ENCODE data around the gene PEX16.

The PEX16 gene

GRCh38 chr11:45890886-45891550, 26.7 kb downstream of the PEX16 start:
- Histone ChIP-seq H3K4me3 (ENCODE audit: low read depth in 1 of 2, low read length in 2 of 2) (no peak overlapping the region), H3K4me1 (ENCODE audit: insufficient read depth, low read length) (no peaks in the 10 kb centered on the region), H3K27ac (ENCODE audit: low read depth, low read length) (no peak overlapping the region), H3K27me3 (ENCODE audit: control insufficient read depth in 1 of 2, insufficient read depth in 2 of 2, low read length in 2 of 2) (peaks cover 5 to 10% of the 10 kb centered on the region in 2 donors), H3K9ac (ENCODE audit: low read length) (no peak overlapping the region), H3K9me3 (ENCODE audit: low read length) (no peaks in the 10 kb centered on the region), H3K36me3 (ENCODE audit: insufficient read depth, low read length) (no peaks in the 10 kb centered on the region)

- no peaks in the 10 kb centered on the region for H3K9me3 ChIP-seq (ENCODE audit: low read length)
- H3K9ac ChIP-seq (ENCODE audit: low read length): no peak overlapping the region
- H3K4me1 ChIP-seq (ENCODE audit: insufficient read depth, low read length): no peaks in the 10 kb centered on the region
- no peak overlapping the region for H3K27ac ChIP-seq (ENCODE audit: low read depth, low read length)
- H3K27me3 ChIP-seq (ENCODE audit: control insufficient read depth in 1 of 2, insufficient read depth in 2 of 2, low read length in 2 of 2): peaks cover 5 to 6% of the 10 kb centered on the region in 2 donors
- no peaks in the 10 kb centered on the region for H3K36me3 ChIP-seq (ENCODE audit: insufficient read depth, low read length)
- no peak overlapping the region for H3K4me3 ChIP-seq (ENCODE audit: low read depth in 1 of 2, low read length in 2 of 2)
Observed at GRCh38 chr11:45889966-45890365, 27.7 kb downstream of the PEX16 start.

DNA sequence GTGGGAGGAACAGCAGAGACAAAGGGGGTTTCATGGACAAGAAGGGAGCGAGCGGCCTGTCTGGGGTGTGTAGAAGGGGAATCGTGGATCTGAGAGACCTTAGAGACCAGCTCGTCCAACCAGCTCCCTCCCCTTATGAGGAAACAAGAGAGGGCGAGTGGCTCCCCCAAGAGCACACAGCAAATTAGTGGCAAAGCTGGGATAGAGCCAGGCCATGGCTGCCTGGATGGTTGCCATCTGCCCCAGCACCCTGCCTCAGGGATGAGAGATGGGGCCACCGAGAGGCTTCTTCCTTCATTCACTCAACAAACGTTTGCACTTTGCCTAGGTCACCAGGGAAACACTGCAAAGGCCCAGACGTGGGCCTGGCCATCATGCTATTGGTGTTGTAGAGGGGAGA, 28.1 kb downstream of the PEX16 start:
- H3K27me3 ChIP-seq (ENCODE audit: control insufficient read depth in 1 of 2, insufficient read depth in 2 of 2, low read length in 2 of 2): peaks cover 1 to 2% of the 10 kb centered on the region in 2 donors
- H3K4me3 ChIP-seq (ENCODE audit: low read depth in 1 of 2, low read length in 2 of 2): no peak overlapping the region
- H3K4me1 ChIP-seq (ENCODE audit: insufficient read depth, low read length): no peaks in the 10 kb centered on the region
- no peaks in the 10 kb centered on the region for H3K36me3 ChIP-seq (ENCODE audit: insufficient read depth, low read length)
- H3K27ac ChIP-seq (ENCODE audit: low read depth, low read length): no peak overlapping the region
- no peaks in the 10 kb centered on the region for H3K9me3 ChIP-seq (ENCODE audit: low read length)
- no peak overlapping the region for H3K9ac ChIP-seq (ENCODE audit: low read length)

GRCh38 chr11:45887587-45887986, 30.1 kb downstream of the PEX16 start:
- Histone ChIP-seq H3K36me3 (ENCODE audit: insufficient read depth, low read length) (peaks cover 3% of the 10 kb centered on the region), H3K4me1 (ENCODE audit: insufficient read depth, low read length) (no peaks in the 10 kb centered on the region), H3K4me3 (ENCODE audit: low read depth in 1 of 2, low read length in 2 of 2) (no peak overlapping the region), H3K9me3 (ENCODE audit: low read length) (no peaks in the 10 kb centered on the region), H3K27ac (ENCODE audit: low read depth, low read length) (no peak overlapping the region), H3K27me3 (ENCODE audit: control insufficient read depth in 1 of 2, insufficient read depth in 2 of 2, low read length in 2 of 2) (no peaks in the 10 kb centered on the region), H3K9ac (ENCODE audit: low read length) (no peak overlapping the region)

GRCh38 chr11:45886816-45887520, 30.7 kb downstream of the PEX16 start:
- H3K27ac ChIP-seq (ENCODE audit: low read depth, low read length): no peak overlapping the region
- H3K9ac ChIP-seq (ENCODE audit: low read length): no peak overlapping the region
- H3K4me3 ChIP-seq (ENCODE audit: low read depth in 1 of 2, low read length in 2 of 2): no peak overlapping the region

DNA sequence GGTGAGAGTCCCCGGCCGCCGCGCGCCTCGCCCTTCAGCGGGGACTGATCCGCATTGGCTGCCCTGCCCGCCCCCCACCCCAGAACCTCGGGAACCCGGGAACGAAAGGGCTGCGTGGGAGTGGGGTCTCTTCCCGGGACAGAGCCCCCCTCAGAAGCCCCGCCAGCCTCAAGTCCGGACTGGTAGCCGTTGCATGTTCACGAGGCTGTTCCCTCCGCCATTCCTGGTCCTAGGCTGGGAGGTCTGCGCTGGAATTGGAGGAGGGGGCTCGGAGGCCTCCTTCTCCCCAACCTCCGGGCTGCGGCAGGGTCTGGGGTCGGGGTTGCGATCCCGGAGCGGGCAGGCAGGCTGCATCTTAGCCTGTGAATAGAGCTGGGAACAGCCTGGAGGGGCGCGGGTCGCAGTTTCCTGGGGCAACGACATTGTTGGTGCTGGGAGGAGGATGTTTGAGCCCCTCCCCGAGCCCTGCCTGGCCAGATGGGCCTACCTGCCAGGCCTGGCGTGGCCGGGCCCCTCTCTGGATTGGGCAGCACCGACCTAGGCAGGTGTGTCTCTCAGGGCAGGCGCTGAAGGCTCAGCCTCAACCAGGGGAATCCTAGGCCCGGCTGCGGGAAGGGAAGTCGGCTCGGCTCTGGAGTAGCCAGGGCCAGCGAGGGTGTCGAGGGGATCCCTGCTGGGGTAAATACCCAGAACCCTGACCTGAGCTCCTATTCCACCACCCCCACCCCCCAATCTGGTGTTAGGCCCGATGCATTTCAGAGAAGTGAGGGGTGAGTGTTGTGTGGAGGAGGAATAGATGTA, 31.6 kb downstream of the PEX16 start:
- Histone ChIP-seq H3K9me3 (ENCODE audit: low read length) (no peaks in the 10 kb centered on the region), H3K4me3 (ENCODE audit: low read depth in 1 of 2, low read length in 2 of 2) (peak overlapping the region in 1 of 2 donors; percentile 48), H3K9ac (ENCODE audit: low read length) (no peak overlapping the region), H3K27ac (ENCODE audit: low read depth, low read length) (no peak overlapping the region), H3K4me1 (ENCODE audit: insufficient read depth, low read length) (peaks cover 9% of the 10 kb centered on the region), H3K27me3 (ENCODE audit: control insufficient read depth in 1 of 2, insufficient read depth in 2 of 2, low read length in 2 of 2) (no peaks in the 10 kb centered on the region), H3K36me3 (ENCODE audit: insufficient read depth, low read length) (peaks cover 17% of the 10 kb centered on the region)

More at GRCh38 chr11:45886816-45887520, 30.7 kb downstream of the PEX16 start:
- Histone ChIP-seq H3K27me3 (ENCODE audit: control insufficient read depth in 1 of 2, insufficient read depth in 2 of 2, low read length in 2 of 2) (no peaks in the 10 kb centered on the region), H3K9me3 (ENCODE audit: low read length) (no peaks in the 10 kb centered on the region), H3K4me1 (ENCODE audit: insufficient read depth, low read length) (peaks cover under 1% of the 10 kb centered on the region), H3K36me3 (ENCODE audit: insufficient read depth, low read length) (peaks cover 9% of the 10 kb centered on the region)

DNA sequence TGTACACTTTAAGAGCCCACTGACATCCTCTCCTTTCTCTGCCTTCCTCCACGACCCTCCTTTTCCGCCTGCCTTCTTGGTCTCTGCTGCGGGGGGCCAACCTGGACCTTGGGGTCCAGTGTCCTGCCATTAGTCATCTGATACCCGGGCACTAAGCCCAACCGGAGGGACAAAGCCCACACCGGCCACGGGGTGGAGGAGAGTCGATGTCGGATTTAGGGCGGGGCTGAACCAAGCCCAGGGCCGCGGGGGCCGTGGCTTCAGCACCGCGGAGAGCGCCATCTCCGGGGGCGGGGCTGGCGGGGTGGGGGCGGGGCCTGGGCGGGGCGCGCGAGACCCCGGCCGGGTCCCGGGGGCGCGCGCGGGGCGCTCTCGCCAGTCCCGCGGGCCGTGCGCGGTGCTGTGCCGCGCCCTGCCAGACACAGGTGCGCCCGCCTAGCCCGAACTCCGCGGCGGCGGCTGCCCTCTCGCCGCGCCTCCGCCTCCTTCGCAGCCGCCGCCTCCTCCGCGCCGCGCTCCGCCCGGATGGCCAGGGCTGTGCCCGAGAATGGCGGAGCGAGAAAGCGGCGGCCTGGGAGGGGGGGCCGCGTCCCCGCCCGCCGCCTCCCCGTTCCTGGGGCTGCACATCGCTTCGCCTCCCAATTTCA, 32.3 kb downstream of the PEX16 start, which contains the start of gene MAPK8IP1:
TSS of gene MAPK8IP1 (plus strand) at position 378 of the 647 bp plus-strand sequence. CDS start at position 548, 170 bp downstream.
- H3K27ac ChIP-seq (ENCODE audit: low read depth, low read length): no peak within 1 kb of the TSS
- no peaks in the 10 kb centered on the region for H3K27me3 ChIP-seq (ENCODE audit: control insufficient read depth in 1 of 2, insufficient read depth in 2 of 2, low read length in 2 of 2)
- H3K4me1 ChIP-seq (ENCODE audit: insufficient read depth, low read length): peaks cover 16% of the 10 kb centered on the region
- H3K9ac ChIP-seq (ENCODE audit: low read length): no peak within 1 kb of the TSS
- H3K4me3 ChIP-seq (ENCODE audit: low read depth in 1 of 2, low read length in 2 of 2): peak within 1 kb of the TSS; percentile 21 to 48
- H3K36me3 ChIP-seq (ENCODE audit: insufficient read depth, low read length): peaks cover 23% of the 10 kb centered on the region
- H3K9me3 ChIP-seq (ENCODE audit: low read length): no peaks in the 10 kb centered on the region

DNA sequence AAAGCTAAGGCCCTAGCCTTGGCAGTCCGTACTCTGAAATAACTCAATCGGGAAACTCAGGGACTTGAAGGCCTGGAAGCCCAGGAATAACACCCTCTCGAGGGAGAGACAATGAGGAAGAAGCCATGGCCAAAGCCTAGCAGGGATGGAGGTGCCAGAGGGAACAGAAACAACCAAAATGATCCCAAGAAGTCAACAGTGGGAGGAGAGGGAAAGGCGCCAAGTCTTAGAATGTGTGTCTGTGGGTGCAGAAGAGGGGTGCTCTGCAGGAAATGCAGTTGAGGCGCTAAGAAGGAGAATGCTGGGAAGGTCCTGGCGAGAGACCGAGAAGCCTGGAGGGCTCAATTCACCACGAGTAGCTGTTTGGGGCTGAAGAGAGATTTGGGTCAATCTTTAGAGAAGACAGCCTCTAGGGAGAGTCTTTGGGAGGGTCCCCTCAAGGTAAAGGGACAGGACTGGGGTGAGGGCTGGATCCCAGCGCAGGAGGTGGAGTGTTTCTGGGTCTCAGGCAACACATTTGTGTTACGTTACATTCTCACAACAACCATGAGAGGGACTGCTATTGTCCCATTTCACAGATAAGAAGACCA, 33.0 kb downstream of the PEX16 start:
- Histone ChIP-seq H3K4me3 (ENCODE audit: low read depth in 1 of 2, low read length in 2 of 2) (peak overlapping the region in 1 of 2 donors; percentile 21), H3K9ac (ENCODE audit: low read length) (no peak overlapping the region), H3K9me3 (ENCODE audit: low read length) (no peaks in the 10 kb centered on the region), H3K36me3 (ENCODE audit: insufficient read depth, low read length) (peaks cover 23% of the 10 kb centered on the region), H3K27me3 (ENCODE audit: control insufficient read depth in 1 of 2, insufficient read depth in 2 of 2, low read length in 2 of 2) (no peaks in the 10 kb centered on the region), H3K27ac (ENCODE audit: low read depth, low read length) (no peak overlapping the region), H3K4me1 (ENCODE audit: insufficient read depth, low read length) (peaks cover 22% of the 10 kb centered on the region)

- H3K36me3 ChIP-seq (ENCODE audit: insufficient read depth, low read length): peaks cover 44% of the 10 kb centered on the region
- no peaks in the 10 kb centered on the region for H3K9me3 ChIP-seq (ENCODE audit: low read length)
- H3K27me3 ChIP-seq (ENCODE audit: control insufficient read depth in 1 of 2, insufficient read depth in 2 of 2, low read length in 2 of 2): no peaks in the 10 kb centered on the region
- no peak overlapping the region for H3K4me3 ChIP-seq (ENCODE audit: low read depth in 1 of 2, low read length in 2 of 2)
- H3K4me1 ChIP-seq (ENCODE audit: insufficient read depth, low read length): peaks cover 23% of the 10 kb centered on the region
- H3K27ac ChIP-seq (ENCODE audit: low read depth, low read length): no peak overlapping the region
- no peak overlapping the region for H3K9ac ChIP-seq (ENCODE audit: low read length)
Observed at GRCh38 chr11:45881708-45882368, 35.8 kb downstream of the PEX16 start.

DNA sequence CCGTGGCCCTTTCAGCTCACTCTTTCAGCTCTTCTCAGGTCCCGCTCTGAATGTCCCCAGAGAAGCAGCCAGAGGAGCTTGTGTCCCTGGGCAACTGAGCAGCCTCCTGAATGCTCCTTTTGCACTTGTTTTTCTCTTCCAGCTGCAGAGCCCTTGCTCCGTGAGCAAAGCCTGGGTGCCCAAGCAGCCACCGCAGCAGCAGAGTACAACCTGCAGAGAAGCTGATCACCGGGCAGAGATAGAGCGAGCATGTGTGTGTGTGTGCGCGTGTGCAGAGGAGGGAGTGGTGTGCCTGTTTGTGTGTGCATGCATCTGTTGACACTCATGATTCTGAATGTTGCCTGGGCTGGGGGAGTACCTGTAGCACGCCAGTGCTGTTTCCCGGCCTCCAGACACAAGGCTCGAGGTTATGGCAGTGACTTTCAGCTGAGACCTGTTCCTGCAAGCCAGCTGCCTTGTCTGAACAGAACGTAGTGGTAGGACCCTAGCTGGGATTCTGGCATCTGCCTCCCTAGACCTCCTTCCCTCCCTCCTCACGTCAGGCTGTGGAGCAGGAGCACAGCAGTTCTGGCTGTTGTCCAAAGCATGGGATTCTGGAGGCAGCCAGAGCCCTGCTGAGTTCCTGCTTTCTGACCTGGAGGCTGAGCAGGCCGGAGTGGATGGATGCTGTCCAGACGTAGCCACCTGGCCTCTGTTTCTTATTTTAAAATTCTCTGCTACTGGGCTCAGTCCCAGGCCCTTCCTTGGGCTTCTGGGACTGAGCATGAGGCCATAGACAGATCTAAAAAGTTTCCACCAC, 36.7 kb downstream of the PEX16 start:
- Histone ChIP-seq H3K9ac (ENCODE audit: low read length) (no peak overlapping the region), H3K36me3 (ENCODE audit: insufficient read depth, low read length) (peaks cover 52% of the 10 kb centered on the region), H3K27ac (ENCODE audit: low read depth, low read length) (no peak overlapping the region), H3K4me1 (ENCODE audit: insufficient read depth, low read length) (peaks cover 23% of the 10 kb centered on the region), H3K27me3 (ENCODE audit: control insufficient read depth in 1 of 2, insufficient read depth in 2 of 2, low read length in 2 of 2) (no peaks in the 10 kb centered on the region), H3K9me3 (ENCODE audit: low read length) (no peaks in the 10 kb centered on the region), H3K4me3 (ENCODE audit: low read depth in 1 of 2, low read length in 2 of 2) (no peak overlapping the region)

All from muscle layer of colon (tissue), 2 donors.